Fibroblast of skin of left quadriceps (primary cell): ENCODE measurements around the gene CUL4A.

ENCODE experiments used
- DNase-seq, 2 experiments: peaks; one replicate each; pipeline ENCODE4 v3.0.0-alpha.2; 2013; ENCODE audit warnings: low read depth in 2 of 2

Gene CUL4A

GRCh38 chr13:113179374-113180230, 29.8 kb upstream of the CUL4A start:
- DNase-seq: no peak

DNA sequence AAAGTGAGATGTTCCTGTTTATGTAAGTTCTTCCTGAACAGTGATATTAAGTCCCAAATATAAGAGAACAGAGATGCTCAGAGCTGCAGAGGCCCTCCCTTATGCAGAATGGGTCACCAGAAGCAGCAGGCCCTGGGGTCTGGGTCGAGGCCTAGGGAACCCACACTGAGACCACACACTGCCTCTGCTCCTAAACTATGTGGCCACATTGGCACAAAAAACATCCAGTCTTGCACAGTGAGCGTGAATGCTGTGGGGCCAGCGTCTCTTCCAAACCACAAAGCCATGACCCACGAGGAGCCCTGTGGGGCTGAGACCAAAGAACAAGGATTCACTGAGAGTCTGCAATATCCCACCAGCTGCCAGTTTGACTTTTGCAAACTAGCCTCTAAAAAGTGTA, 27.4 kb upstream of the CUL4A start:
- DNase-seq: no peak

DNA sequence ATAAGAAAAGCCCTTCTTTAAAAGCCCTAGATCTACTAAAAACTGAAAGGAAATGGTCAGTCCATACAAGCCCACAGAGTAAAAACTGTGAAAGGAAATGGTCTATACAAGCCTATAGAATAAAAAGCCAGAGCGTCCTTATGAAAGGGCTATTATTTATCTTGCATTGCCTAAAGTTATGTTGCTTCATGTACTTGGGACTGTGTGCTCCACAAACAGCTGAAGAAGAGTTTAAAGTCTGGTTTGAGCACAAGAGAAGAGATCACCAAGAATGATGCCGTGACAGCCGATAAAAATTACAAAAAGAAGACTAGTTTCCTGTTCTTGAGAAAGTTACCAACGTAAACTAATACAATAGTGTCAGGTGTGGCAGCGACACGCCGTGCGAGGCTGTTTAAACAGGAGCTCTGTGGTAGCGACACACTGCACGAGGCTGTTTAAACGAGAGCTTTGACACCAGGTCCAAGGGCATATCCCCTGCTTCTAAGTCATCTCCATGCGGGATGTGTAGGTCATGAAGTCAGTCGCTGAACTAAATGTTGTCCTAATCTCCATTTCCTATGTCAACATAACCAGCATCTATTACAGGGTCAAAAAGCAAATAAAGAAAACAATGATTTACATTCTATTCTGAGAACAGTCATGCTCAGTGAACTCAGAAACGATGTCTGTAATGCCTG, 25.8 kb upstream of the CUL4A start:
- DNase-seq: no peak

DNA sequence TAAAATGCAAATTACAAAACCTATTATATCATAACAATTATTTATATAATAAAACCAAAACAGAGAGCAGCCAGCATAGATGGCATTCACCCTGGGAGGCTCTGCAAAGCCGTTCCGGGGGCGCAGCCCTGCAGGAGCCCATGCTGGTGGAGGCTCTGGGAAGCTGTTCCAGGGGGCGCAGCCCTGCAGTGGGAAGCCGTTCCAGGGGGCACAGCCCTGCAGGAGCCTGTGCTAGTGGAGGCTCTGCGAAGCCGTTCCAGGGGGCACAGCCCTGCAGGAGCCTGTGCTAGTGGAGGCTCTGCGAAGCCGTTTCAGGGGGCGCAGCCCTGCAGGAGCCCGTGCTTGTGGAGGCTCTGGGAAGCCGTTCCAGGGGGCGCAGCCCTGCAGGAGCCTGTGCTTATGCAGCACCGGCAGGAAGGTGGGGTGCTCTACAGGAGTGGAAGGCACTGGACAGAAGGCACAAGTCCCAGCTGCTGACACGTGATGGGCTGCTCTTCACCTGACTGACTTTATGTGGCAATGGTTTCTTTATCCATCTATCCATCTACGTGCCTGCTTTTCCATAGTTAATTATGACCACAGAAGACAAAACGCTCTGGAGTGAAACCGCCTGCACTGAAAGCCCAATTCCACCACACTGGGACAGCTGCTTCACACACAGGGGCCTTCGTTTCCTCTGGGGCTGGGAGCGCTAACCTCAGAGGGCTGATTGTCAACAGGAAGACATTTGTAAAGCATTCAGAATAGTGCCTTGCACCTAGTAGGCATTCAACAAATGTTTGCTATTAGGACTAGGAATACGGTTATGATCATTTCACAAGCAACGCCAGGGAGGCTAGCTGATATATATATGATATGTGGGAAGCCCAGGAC, 24.6 kb upstream of the CUL4A start:
- no peak for DNase-seq

DNA sequence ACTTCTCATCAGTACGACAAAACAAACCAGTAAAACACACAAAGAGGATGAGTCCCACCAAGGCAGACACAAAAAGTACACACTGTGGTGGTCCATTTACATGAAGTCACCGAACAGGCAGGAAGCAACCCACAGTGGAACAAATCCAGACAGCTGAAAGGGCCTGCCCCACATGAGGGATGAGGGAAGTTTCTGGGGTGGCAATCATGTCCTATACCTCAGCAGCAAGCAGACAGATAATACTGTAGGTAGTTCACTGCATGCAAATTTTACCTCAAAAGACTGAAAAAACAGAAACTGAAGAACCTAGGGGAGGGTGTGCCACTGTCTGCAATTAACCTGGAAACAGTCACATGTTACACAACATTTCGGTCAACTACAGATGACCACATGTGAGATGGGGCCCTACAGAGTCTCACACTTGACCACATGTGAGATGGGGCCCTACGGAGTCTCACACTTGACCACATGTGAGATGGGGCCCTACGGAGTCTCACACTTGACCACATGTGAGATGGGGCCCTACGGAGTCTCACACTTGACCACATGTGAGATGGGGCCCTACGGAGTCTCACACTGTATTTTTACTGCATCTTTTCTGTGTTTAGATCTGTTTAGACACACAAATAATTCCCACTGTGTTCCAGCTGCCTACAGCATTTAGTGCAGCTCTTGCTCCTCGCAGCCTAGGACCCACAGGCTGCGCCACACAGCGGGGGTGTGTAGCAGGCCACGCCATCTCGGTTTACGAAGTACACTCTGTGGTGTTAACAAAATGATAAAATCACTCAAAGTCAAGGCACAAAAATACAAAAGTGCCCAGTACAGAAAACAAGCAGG, 23.1 kb upstream of the CUL4A start:
- DNase-seq: no peak

- DNase-seq: peak; percentile 95 to 96
Observed at GRCh38 chr13:113187263-113187669, 22.1 kb upstream of the CUL4A start.

GRCh38 chr13:113187883-113188665, 21.3 kb upstream of the CUL4A start:
- no peak for DNase-seq

DNA sequence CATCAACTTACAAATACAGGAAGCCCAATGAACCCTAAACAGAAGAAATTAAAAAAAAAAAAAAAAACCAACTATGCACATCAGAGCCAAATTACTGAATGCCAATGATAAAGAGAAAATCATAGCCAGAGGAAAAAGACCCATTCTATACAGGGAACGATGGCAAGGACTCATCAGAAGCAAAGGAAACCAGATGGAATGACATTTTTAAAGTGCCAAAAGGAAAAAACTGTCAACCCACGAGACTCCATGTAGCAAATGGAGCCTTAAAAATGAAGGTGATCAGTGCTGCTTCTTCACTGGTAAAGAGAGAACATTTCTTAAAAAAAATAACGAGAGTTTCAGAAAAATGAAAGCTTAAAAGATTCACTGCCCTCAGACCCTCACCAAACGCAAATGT, 19.2 kb upstream of the CUL4A start:
- no peak for DNase-seq

DNA sequence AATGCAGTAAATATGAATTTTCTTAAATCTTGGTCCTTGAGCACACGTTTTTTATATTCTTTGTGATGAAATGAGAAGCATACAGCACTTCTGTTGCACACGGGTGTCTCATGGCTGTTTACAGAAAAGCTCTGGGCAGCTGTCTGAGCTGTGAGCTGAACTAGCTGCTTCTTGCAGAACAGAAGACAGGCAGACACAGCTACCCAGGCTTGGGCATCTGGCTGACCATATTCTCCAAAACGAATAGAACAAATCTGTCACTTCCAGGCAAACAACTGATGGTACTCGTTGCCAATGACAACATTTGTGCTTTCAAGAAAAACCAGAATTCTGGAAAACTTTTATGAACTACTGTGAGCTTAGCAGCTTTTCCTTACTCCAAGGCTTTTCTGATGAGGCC, 17.1 kb upstream of the CUL4A start:
- no peak for DNase-seq

DNA sequence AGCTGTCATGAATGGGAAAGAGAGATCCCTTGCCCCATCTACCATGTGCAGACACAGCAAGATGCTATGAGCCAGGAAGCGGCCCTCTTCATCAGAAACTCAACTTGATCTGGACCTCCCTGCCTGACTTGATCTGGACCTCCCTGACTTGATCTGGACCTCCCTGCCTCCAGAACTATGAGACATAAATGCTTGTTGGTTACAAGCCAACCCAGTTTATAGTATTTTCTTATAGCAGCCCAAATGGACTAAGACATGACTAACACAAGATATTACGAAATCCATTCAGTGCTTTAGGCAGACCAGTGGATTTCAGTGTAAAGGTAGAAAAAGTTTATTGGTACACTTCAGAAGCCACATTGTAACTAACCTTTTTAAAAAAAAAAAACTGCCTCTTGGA, 16.5 kb upstream of the CUL4A start:
- no peak for DNase-seq

- DNase-seq: no peak
Observed at GRCh38 chr13:113195360-113195759, 14.1 kb upstream of the CUL4A start.

- no peak for DNase-seq
Observed at GRCh38 chr13:113196970-113197737, 12.3 kb upstream of the CUL4A start.

GRCh38 chr13:113201815-113202214, 7.6 kb upstream of the CUL4A start:
- DNase-seq: no peak

DNA sequence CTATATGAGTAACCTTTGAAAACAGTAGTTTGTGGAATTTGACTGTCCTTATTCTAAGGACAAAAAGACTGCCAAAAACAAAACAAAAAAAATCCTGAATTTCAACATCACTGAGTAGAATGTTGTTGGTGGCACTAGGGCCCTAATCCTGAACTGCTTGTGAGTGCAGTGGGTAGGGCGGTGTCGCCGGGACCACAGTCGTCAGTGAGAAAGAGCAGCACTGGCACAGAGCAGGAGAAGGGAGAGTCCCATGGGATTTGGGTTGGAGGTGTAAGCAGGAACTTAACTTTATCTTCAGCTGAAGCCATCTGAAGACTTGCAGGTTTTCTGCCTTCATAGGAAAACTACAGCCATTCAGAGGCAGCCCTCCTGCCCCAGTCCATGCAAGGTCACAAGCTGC, 6.5 kb upstream of the CUL4A start:
- DNase-seq: no peak

DNA sequence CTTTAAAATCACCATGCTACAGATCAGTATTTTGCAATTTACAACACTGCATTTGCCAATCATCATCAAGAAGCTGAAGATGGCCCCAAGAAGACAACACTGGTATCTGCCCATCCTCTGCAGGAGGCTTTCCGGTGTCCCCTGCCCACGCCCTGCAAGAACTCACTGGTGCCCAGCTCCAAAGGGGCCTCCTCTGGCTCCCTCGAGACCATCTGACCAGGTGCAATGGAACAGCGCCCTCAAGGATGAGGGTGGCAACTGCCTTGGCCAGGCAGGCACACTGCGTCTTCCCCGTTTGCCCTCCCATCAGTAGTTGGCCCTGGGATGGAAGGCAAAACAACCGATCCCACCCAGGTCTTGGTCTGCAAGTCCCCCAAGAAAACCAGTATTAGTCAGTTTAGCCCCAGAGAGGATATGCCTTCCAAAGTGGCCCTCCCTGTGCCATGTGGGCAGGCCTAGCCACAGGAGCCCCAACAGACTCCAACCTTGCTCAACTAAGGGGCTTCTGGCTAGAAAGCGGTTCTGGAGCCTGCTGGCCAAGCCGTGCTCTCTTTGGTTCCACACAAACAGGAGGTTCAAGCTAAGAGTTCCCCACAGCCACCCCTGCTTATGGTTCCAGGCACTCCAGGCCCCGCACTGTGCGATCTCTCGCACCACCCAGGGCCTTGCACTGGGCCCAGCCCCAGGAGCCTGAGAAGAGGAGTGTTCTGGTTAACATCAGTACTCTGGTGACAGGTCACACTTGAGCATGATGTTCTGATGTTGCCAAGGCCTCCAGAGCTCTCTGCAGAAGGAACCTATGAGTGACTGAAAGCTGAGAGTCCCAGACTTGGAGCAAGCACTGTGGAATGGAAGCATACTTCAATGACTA, 5.7 kb upstream of the CUL4A start:
- DNase-seq: no peak

DNA sequence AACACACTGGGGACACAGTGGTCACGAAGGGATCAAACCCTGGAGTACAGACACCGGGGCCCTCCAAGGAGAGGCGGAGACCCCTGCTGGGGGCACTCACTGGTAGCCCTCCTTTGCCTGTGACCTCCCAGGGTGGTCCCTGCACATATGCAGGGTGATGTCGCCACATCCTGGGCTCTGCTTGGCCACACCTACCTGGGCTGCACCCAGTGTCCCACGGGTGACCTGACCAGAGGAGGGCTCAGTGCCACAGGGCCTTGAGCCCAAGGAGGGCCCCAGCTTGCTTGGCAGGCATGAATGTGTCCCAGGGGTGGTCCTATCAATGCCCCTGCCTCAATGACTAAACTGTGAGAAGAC, 5.1 kb upstream of the CUL4A start:
- no peak for DNase-seq

DNA sequence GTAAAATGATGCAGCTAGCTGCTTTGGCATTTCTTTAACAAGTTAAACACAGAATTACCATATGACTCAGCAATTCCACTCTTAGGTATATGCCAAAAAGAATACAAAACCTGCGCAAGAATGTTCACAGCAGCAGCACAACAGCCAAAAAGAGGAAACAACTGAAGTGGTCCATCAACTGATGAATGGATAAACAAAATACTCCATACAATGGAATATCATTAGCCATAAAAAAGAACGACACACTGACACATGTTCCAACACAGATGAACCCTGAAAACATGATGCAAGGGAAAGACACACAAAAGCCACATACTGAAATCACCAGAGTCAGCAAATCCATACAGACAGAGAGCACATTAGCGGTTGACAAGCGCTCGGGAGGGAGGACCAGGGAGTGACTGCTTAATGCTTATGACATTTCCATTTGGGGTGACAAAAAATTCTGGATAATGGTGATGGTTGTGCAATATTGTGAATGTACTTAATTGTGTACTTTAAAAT, 3.9 kb upstream of the CUL4A start:
- DNase-seq: no peak

DNA sequence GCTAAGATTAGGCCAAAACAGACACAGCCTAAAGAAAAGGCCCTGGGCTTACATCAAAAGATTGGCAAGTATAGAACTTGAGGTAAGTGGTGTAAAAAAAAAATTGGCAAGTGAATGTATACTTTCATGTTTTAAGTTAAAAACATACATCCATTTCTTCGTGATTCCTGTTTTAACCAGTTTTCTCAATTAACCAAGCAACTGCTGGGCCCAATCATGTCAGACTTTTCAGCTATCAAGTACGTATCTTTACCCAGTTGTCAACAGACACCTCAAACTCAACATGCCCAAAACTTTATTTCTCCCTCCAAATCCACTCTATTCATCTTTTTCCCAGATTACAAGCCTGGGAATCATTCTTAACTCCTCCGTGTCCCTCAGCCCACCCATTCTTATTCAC, 2.0 kb upstream of the CUL4A start:
- DNase-seq: no peak

GRCh38 chr13:113207890-113208420, 1.5 kb upstream of the CUL4A start:
- no peak for DNase-seq
